Chondrocyte (in vitro differentiated cells): ENCODE measurements around the gene NSL1. TPM values are rescaled to one million over a fixed set of nuclear protein-coding genes. Genes with fewer than 3 reads are reported as not detected.

Source experiments
- DNase-seq: peaks from one replicate; pipeline ENCODE4 v3.0.0; 2021; ENCODE audit warnings: mixed read lengths, low spot score
- H3K27ac Mint-ChIP-seq: one replicate; pipeline ENCODE4 v1.8.0; 2021; ENCODE audit warnings: mild to moderate bottlenecking, moderate library complexity, mixed read lengths; ENCODE audit not compliant: unreplicated experiment
- H3K27me3 Mint-ChIP-seq: 2 replicates; pipeline ENCODE4 v1.8.0; 2021; ENCODE audit warnings: low read depth, mixed read lengths
- H3K36me3 Mint-ChIP-seq: 2 replicates; pipeline ENCODE4 v1.8.0; 2021; ENCODE audit warnings: low read depth, mixed read lengths
- H3K4me1 Mint-ChIP-seq: 2 replicates; pipeline ENCODE4 v1.8.0; 2021; ENCODE audit warnings: low read depth, mild to moderate bottlenecking, mixed read lengths
- H3K4me3 Mint-ChIP-seq: one replicate; pipeline ENCODE4 v1.8.0; 2021; ENCODE audit warnings: mild to moderate bottlenecking, moderate library complexity, mixed read lengths; ENCODE audit not compliant: unreplicated experiment
- H3K9me3 Mint-ChIP-seq: 2 replicates; pipeline ENCODE4 v1.8.0; 2021; ENCODE audit warnings: low read depth, mixed read lengths
- CTCF ChIP-seq: fragments of 200-600 bp; sonication (generic); IDR thresholded peaks from 2 replicates; pipeline ENCODE4 v1.5.0; 2021; ENCODE audit warnings: antibody characterized with exemption, mild to moderate bottlenecking, moderate library complexity
- total RNA-seq: library from RNA; stranded (reverse); gene quantifications from 3 replicates; pipeline ENCODE4 v1.2.1, GENCODE V29; 2021

NSL1 gene
- total RNA-seq, 1 donor from 2014 or later = 20.0 TPM

GRCh38 chr1:212686591-212686990, 105.0 kb downstream of the NSL1 start:
- Mint-ChIP-seq H3K27ac (no peak overlapping the region), H3K4me1 (no peaks in the 10 kb centered on the region), H3K36me3 (no peaks in the 10 kb centered on the region), H3K9me3 (no peaks in the 10 kb centered on the region), H3K4me3 (no peak overlapping the region), H3K27me3 (no peaks in the 10 kb centered on the region)
- TF ChIP-seq CTCF = no peak
- DNase-seq = no peak

GRCh38 chr1:212686069-212686468, 105.5 kb downstream of the NSL1 start:
- Mint-ChIP-seq H3K4me1 (no peaks in the 10 kb centered on the region), H3K4me3 (no peak overlapping the region), H3K9me3 (no peaks in the 10 kb centered on the region), H3K27ac (no peak overlapping the region), H3K36me3 (no peaks in the 10 kb centered on the region), H3K27me3 (no peaks in the 10 kb centered on the region)
- DNase-seq = no peak
- TF ChIP-seq CTCF = no peak

- H3K4me1 Mint-ChIP-seq = no peaks in the 10 kb centered on the region
- DNase-seq = no peak
- no peak for TF ChIP-seq CTCF
- H3K9me3 Mint-ChIP-seq = no peaks in the 10 kb centered on the region
- H3K27me3 Mint-ChIP-seq = no peaks in the 10 kb centered on the region
- H3K36me3 Mint-ChIP-seq = no peaks in the 10 kb centered on the region
- H3K4me3 Mint-ChIP-seq = no peak overlapping the region
- no peak overlapping the region for H3K27ac Mint-ChIP-seq
Measured at GRCh38 chr1:212685429-212685828, 106.1 kb downstream of the NSL1 start.

- DNase-seq = no peak
- no peaks in the 10 kb centered on the region for H3K36me3 Mint-ChIP-seq
- no peak for TF ChIP-seq CTCF
- H3K27ac Mint-ChIP-seq = no peak overlapping the region
- no peaks in the 10 kb centered on the region for H3K4me1 Mint-ChIP-seq
- no peak overlapping the region for H3K4me3 Mint-ChIP-seq
- no peaks in the 10 kb centered on the region for H3K9me3 Mint-ChIP-seq
- H3K27me3 Mint-ChIP-seq = no peaks in the 10 kb centered on the region
Measured at GRCh38 chr1:212684521-212685090, 107.0 kb downstream of the NSL1 start.

- Mint-ChIP-seq H3K4me3 (no peak overlapping the region), H3K9me3 (no peaks in the 10 kb centered on the region), H3K27me3 (no peaks in the 10 kb centered on the region), H3K36me3 (no peaks in the 10 kb centered on the region), H3K4me1 (no peaks in the 10 kb centered on the region), H3K27ac (no peak overlapping the region)
- TF ChIP-seq CTCF = no peak
- no peak for DNase-seq
Measured at GRCh38 chr1:212684076-212684475, 107.5 kb downstream of the NSL1 start.
